H1 (cell line): ENCODE measurements around the gene MRPL47.

ENCODE experiments used
- BRCA1 ChIP-seq: IDR thresholded peaks from 2 replicates; pipeline ENCODE4 v1.6.1; 2012; ENCODE audit warnings: low read depth, low read length, improper control_type of control experiment
- CBX8 ChIP-seq: fragments of 300-800, 300-1000 bp; sonication (generic); IDR thresholded peaks from 2 replicates; pipeline ENCODE4 v1.7.1; 2016; ENCODE audit warnings: low read depth, low read length, borderline replicate concordance
- CHD2 ChIP-seq: IDR thresholded peaks from 2 replicates; pipeline ENCODE4 v1.6.1; 2012; ENCODE audit warnings: low read length, improper control_type of control experiment
- CTBP2 ChIP-seq: IDR thresholded peaks from 2 replicates; pipeline ENCODE4 v1.7.0; 2011; ENCODE audit warnings: borderline replicate concordance, mild to moderate bottlenecking, moderate library complexity, mixed read lengths, low read length; ENCODE audit not compliant: insufficient read depth, insufficient read length
- CTCF ChIP-seq, 3 experiments: IDR thresholded peaks; 1 replicate in 2 of 3; 2 replicates in 1 of 3; pipeline versions ENCODE4 v1.5.1 to v1.6.1; 2011; ENCODE audit warnings: low read length in 3 of 3, mild to moderate bottlenecking in 3 of 3, inconsistent platforms in 2 of 3, low read depth in 1 of 3, moderate library complexity in 1 of 3; ENCODE audit not compliant: insufficient read depth in 1 of 3; ENCODE audit errors: control extremely low read depth in 1 of 3
- EP300 ChIP-seq, 2 experiments: IDR thresholded peaks; 1 replicate in 1 of 2; 2 replicates in 1 of 2; pipeline ENCODE4 v1.6.1; 2011 to 2012; ENCODE audit warnings: low read depth in 2 of 2, low read length in 2 of 2, mild to moderate bottlenecking in 2 of 2, borderline replicate concordance in 1 of 2, inconsistent platforms in 1 of 2, moderate library complexity in 1 of 2
- EZH2 ChIP-seq: fragments of 200-600 bp; sonication (generic); IDR thresholded peaks from 2 replicates; pipeline ENCODE4 v1.7.1; 2012; ENCODE audit warnings: low read depth, mild to moderate bottlenecking, moderate library complexity, low read length, inconsistent platforms; ENCODE audit not compliant: severe bottlenecking
- POLR2A ChIP-seq, 2 experiments: IDR thresholded peaks; 1 replicate in 1 of 2; 2 replicates in 1 of 2; pipeline ENCODE4 v1.6.1; 2011; ENCODE audit warnings: low read depth in 2 of 2, low read length in 2 of 2, mild to moderate bottlenecking in 2 of 2; ENCODE audit errors: control extremely low read depth in 1 of 2
- POLR2AphosphoS5 ChIP-seq: IDR thresholded peaks from 2 replicates; pipeline ENCODE4 v1.6.1; 2011; ENCODE audit warnings: low read depth, low read length
- RAD21 ChIP-seq, 2 experiments: IDR thresholded peaks in 1 of 2; conservative IDR thresholded peaks in 1 of 2; 2 replicates each; pipeline ENCODE4 v1.6.1; 2011; ENCODE audit warnings: low read depth in 2 of 2, low read length in 2 of 2, improper control_type of control experiment in 1 of 2, inconsistent platforms in 1 of 2, mild to moderate bottlenecking in 1 of 2, moderate library complexity in 1 of 2
- SAP30 ChIP-seq: fragments of 300-600 bp; sonication (generic); IDR thresholded peaks from 2 replicates; pipeline ENCODE4 v1.7.1; 2012; ENCODE audit warnings: low read length, moderate library complexity, mild to moderate bottlenecking, inconsistent platforms; ENCODE audit not compliant: insufficient read depth, insufficient replicate concordance
- SUZ12 ChIP-seq: fragments of 200-600 bp; sonication (generic); IDR thresholded peaks from 2 replicates; pipeline ENCODE4 v1.6.1; 2012; ENCODE audit warnings: mild to moderate bottlenecking, inconsistent platforms, low read length, moderate library complexity, mixed read lengths
- TAF1 ChIP-seq: IDR thresholded peaks from 2 replicates; pipeline ENCODE4 v1.6.1; 2011; ENCODE audit warnings: mild to moderate bottlenecking, low read depth, low read length

GRCh38 chr3:179589143-179589542 is 15.3 kb downstream of the MRPL47 start:
- TF ChIP-seq CTBP2 (no peak), CHD2 (no peak), SAP30 (no peak), CBX8 (no peak), CTCF (IDR thresholded peaks at IDR 0.05; ENCODE audit: control extremely low read depth in 1 of 3, insufficient read depth in 1 of 3, low read depth in 1 of 3, low read length in 3 of 3) (no peak), SUZ12 (no peak), TAF1 (no peak), POLR2A (IDR thresholded peaks at IDR 0.05; ENCODE audit: control extremely low read depth in 1 of 2, low read depth in 2 of 2, low read length in 2 of 2) (no peak), EZH2 (no peak), EP300 (IDR thresholded peaks at IDR 0.05; ENCODE audit: borderline replicate concordance in 1 of 2, low read depth in 2 of 2, low read length in 2 of 2) (no peak), RAD21 (IDR thresholded peaks at IDR 0.05 in 1 of 2, conservative IDR thresholded peaks at IDR 0.05 in 1 of 2; ENCODE audit: low read depth in 2 of 2, low read length in 2 of 2) (no peak), BRCA1 (no peak), POLR2AphosphoS5 (no peak)
